ENCODE data around the gene SMYD3.

SMYD3 gene

DNA sequence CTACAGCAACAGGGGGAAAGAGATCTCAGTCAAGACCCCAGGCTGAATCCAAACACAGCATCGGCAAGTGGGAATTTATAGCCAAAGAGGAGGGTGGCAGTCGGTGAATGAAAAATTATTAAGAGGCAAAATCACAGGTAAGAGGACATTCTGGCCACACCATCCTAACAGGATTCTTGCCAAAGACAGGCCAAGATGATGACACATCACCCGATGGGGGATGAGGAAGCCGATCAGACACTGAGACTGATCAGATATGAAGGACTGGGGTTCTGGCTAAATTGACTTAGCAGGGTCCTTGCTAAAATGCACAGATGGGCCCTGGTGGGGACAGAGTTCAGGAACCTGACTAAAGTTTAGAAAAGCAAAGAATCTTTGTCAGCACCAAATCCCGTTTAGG, 402.2 kb downstream of the SMYD3 start:
- Histone ChIP-seq H3K9ac (ENCODE audit: low read depth, low read length, poor library complexity, severe bottlenecking) (peak overlapping the region; percentile 59), H3K4me2 (ENCODE audit: low read depth, low read length, poor library complexity, severe bottlenecking) (peak overlapping the region; percentile 69)
- TF ChIP-seq, protein P1, sequence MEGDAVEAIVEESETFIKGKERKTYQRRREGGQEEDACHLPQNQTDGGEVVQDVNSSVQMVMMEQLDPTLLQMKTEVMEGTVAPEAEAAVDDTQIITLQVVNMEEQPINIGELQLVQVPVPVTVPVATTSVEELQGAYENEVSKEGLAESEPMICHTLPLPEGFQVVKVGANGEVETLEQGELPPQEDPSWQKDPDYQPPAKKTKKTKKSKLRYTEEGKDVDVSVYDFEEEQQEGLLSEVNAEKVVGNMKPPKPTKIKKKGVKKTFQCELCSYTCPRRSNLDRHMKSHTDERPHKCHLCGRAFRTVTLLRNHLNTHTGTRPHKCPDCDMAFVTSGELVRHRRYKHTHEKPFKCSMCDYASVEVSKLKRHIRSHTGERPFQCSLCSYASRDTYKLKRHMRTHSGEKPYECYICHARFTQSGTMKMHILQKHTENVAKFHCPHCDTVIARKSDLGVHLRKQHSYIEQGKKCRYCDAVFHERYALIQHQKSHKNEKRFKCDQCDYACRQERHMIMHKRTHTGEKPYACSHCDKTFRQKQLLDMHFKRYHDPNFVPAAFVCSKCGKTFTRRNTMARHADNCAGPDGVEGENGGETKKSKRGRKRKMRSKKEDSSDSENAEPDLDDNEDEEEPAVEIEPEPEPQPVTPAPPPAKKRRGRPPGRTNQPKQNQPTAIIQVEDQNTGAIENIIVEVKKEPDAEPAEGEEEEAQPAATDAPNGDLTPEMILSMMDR (conservative IDR thresholded peaks at IDR 0.05; ENCODE audit: low read length), result no peak
- no peak for TF ChIP-seq EZH2phosphoT487 (IDR thresholded peaks at IDR 0.05; ENCODE audit: borderline replicate concordance)

DNA sequence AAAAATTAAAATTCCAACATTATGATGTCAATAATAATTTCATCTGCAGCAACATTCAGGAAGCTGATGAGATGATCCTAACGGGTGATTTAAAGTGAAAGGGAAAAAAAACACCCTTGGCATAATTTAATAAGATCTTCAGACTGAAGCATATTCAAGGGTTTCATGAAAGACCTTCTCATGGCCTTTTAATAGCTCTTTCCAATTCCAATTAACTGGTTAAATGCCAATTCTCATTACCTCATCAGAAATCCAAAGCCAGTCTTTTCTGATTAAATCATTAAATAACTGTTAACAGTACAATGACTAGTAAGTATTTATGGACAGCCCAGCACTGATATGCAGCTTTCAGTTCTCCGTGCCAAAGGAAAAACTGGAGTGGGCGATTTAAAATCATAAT, 407.5 kb downstream of the SMYD3 start:
- Histone ChIP-seq H3K36me3 (ENCODE audit: insufficient read depth, low read length) (no peaks in the 10 kb centered on the region), H3K4me3 (ENCODE audit: low read length, poor library complexity, severe bottlenecking) (no peak overlapping the region), H2AFZ (ENCODE audit: low read length) (no peak overlapping the region), H4K20me1 (ENCODE audit: insufficient read depth, low read length, poor library complexity, severe bottlenecking) (no peaks in the 10 kb centered on the region), H3K4me1 (ENCODE audit: insufficient read depth, low read length, poor library complexity, severe bottlenecking) (peaks cover 6% of the 10 kb centered on the region), H3K9ac (ENCODE audit: low read depth, low read length, poor library complexity, severe bottlenecking) (no peak overlapping the region), H3K9me2 (replicated peaks; ENCODE audit: low read depth, low read length) (no peaks in the 10 kb centered on the region), H3K4me2 (ENCODE audit: low read depth, low read length, poor library complexity, severe bottlenecking) (no peak overlapping the region), H3K79me2 (ENCODE audit: insufficient read depth, low read length) (no peaks in the 10 kb centered on the region), H3F3A (ENCODE audit: low read depth) (no peaks in the 10 kb centered on the region), H3K27me3 (ENCODE audit: insufficient read depth, low read length, poor library complexity, severe bottlenecking) (no peaks in the 10 kb centered on the region), H3K9me3 (ENCODE audit: insufficient read depth, low read depth, low read length) (no peaks in the 10 kb centered on the region)
- TF ChIP-seq, protein P1 (conservative IDR thresholded peaks at IDR 0.05; ENCODE audit: low read length), result no peak
- no peak for TF ChIP-seq EZH2phosphoT487 (IDR thresholded peaks at IDR 0.05; ENCODE audit: borderline replicate concordance)

More for the DNA sequence above, 402.2 kb downstream of the SMYD3 start:
- Histone ChIP-seq H3K27me3 (ENCODE audit: insufficient read depth, low read length, poor library complexity, severe bottlenecking) (no peaks in the 10 kb centered on the region), H3K79me2 (ENCODE audit: insufficient read depth, low read length) (no peaks in the 10 kb centered on the region), H3K4me3 (ENCODE audit: low read length, poor library complexity, severe bottlenecking) (no peak overlapping the region), H2AFZ (ENCODE audit: low read length) (no peak overlapping the region), H3K9me3 (ENCODE audit: insufficient read depth, low read depth, low read length) (no peaks in the 10 kb centered on the region), H3K36me3 (ENCODE audit: insufficient read depth, low read length) (no peaks in the 10 kb centered on the region), H3K9me2 (replicated peaks; ENCODE audit: low read depth, low read length) (no peaks in the 10 kb centered on the region), H3K4me1 (ENCODE audit: insufficient read depth, low read length, poor library complexity, severe bottlenecking) (peaks cover 49% of the 10 kb centered on the region), H4K20me1 (ENCODE audit: insufficient read depth, low read length, poor library complexity, severe bottlenecking) (no peaks in the 10 kb centered on the region), H3F3A (ENCODE audit: low read depth) (no peaks in the 10 kb centered on the region)

DNA sequence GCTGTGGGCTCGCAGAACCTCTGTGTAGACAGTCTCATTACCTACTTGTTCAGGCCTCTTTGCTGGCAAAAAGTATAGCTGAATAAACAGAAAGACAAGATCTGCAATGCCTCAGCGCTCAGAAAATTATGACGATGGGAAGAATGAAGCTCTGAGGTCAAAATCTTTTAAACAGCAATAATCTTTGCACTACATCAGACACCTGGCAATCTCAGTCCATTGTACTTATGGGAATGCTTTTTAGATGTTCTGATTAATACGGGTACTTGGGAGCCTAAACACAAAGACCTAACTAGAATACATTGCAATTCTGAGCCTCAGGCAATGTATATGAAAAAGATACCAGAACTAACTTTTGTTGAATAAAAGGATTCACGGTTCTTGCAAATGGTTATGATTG, 410.7 kb downstream of the SMYD3 start:
- H3K4me3 ChIP-seq (ENCODE audit: low read length, poor library complexity, severe bottlenecking), result no peak overlapping the region
- TF ChIP-seq, protein P1 (conservative IDR thresholded peaks at IDR 0.05; ENCODE audit: low read length), result no peak
- TF ChIP-seq EZH2phosphoT487 (IDR thresholded peaks at IDR 0.05; ENCODE audit: borderline replicate concordance), result no peak
- H3K9me3 ChIP-seq (ENCODE audit: insufficient read depth, low read depth, low read length), result no peaks in the 10 kb centered on the region

More for the DNA sequence above, 410.7 kb downstream of the SMYD3 start:
- Histone ChIP-seq H3K79me2 (ENCODE audit: insufficient read depth, low read length) (peaks cover under 1% of the 10 kb centered on the region; the same call in 1 of the 2 replicates), H4K20me1 (ENCODE audit: insufficient read depth, low read length, poor library complexity, severe bottlenecking) (no peaks in the 10 kb centered on the region), H3K9ac (ENCODE audit: low read depth, low read length, poor library complexity, severe bottlenecking) (no peak overlapping the region), H2AFZ (ENCODE audit: low read length) (no peak overlapping the region), H3K9me2 (replicated peaks; ENCODE audit: low read depth, low read length) (no peaks in the 10 kb centered on the region), H3K27me3 (ENCODE audit: insufficient read depth, low read length, poor library complexity, severe bottlenecking) (no peaks in the 10 kb centered on the region), H3F3A (ENCODE audit: low read depth) (no peaks in the 10 kb centered on the region), H3K4me2 (ENCODE audit: low read depth, low read length, poor library complexity, severe bottlenecking) (no peak overlapping the region), H3K36me3 (ENCODE audit: insufficient read depth, low read length) (0 out of 2 replicates have a peak, but pooled peaks cover 3% of the 10 kb centered on the region), H3K4me1 (ENCODE audit: insufficient read depth, low read length, poor library complexity, severe bottlenecking) (peaks cover 7% of the 10 kb centered on the region)

Measured in Loucy (cell line).